Measurements from ENCODE around the gene HTR3C.

DNA sequence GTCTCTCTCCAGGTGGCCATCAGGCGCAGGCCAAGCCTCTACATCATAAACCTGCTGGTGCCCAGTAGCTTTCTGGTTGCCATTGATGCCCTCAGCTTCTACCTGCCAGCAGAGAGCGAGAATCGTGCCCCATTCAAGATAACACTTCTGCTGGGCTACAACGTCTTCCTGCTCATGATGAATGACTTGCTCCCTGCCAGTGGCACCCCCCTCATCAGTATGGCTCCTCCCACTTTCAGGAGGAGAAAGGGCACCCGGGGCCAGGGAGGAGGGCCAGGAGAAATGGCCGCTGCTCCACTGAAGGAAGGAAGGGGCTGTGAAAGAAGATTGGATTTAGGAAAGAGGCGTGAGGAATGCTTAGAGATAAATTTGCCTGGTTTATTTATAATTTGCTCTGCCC lies 6.6 kb downstream of the HTR3C start:
- TF ChIP-seq, protein P1, sequence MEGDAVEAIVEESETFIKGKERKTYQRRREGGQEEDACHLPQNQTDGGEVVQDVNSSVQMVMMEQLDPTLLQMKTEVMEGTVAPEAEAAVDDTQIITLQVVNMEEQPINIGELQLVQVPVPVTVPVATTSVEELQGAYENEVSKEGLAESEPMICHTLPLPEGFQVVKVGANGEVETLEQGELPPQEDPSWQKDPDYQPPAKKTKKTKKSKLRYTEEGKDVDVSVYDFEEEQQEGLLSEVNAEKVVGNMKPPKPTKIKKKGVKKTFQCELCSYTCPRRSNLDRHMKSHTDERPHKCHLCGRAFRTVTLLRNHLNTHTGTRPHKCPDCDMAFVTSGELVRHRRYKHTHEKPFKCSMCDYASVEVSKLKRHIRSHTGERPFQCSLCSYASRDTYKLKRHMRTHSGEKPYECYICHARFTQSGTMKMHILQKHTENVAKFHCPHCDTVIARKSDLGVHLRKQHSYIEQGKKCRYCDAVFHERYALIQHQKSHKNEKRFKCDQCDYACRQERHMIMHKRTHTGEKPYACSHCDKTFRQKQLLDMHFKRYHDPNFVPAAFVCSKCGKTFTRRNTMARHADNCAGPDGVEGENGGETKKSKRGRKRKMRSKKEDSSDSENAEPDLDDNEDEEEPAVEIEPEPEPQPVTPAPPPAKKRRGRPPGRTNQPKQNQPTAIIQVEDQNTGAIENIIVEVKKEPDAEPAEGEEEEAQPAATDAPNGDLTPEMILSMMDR (IDR thresholded peaks at IDR 0.05): no peak
- TF ChIP-seq ZFX (IDR thresholded peaks at IDR 0.05; ENCODE audit: borderline replicate concordance): no peak

All from 22Rv1 (cell line).